Ovary (tissue), 9 donors: ENCODE results near the gene GDAP2. TPM values are rescaled to one million over a fixed set of nuclear protein-coding genes. Genes with fewer than 3 reads are reported as not detected.
"Not testable (repeated sequence)": the region's sequence is repeated elsewhere in the genome, so short reads cannot be mapped to it uniquely, and the experiment has no call there.

ENCODE experiments used
- DNase-seq, 5 donors: peaks; one replicate each; pipeline ENCODE4 v3.0.0-alpha.2; 2019 to 2020
- H3K27ac ChIP-seq, 2 donors: fragments of 200-600 bp; one replicate each; pipeline versions ENCODE4 v1.5.1 to v1.8.0; 2019 to 2022
- H3K27me3 ChIP-seq: fragments of 200-600 bp; one replicate; pipeline ENCODE4 v1.8.0; 2022
- H3K36me3 ChIP-seq: fragments of 200-600 bp; sonication (generic); one replicate; pipeline ENCODE4 v1.5.1; 2019
- H3K4me1 ChIP-seq: one replicate; pipeline ENCODE4 v1.8.1; 2013; ENCODE audit warnings: mild to moderate bottlenecking, moderate library complexity; ENCODE audit not compliant: insufficient read depth
- H3K4me3 ChIP-seq: fragments of 200-600 bp; sonication (generic); one replicate; pipeline ENCODE4 v1.5.1; 2017
- H3K9me3 ChIP-seq, 2 donors: fragments of 200-600 bp in 1 of 2; sonication (generic) in 1 of 2; one replicate each; pipeline versions ENCODE4 v1.5.1 to v1.8.1; 2013 to 2019; ENCODE audit warnings: mild to moderate bottlenecking in 1 of 2, moderate library complexity in 1 of 2
- EP300 ChIP-seq: sonication (generic); formaldehyde crosslinking; IDR thresholded peaks from one replicate; pipeline ENCODE4 v1.6.1; 2017; ENCODE audit warnings: antibody characterized with exemption
- POLR2A ChIP-seq: fragments of 450-650 bp; IDR thresholded peaks from one replicate; pipeline ENCODE4 v1.6.1; 2017; ENCODE audit warnings: antibody characterized with exemption, mild to moderate bottlenecking, moderate library complexity
- WGBS, 3 donors: extraction: QIAGEN DNeasy Blood & Tissue Kit in 1 of 3; methylation state at CpG; one replicate each; pipeline versions ENCODE4 v1.1.5 to v1.1.7; 2013 to 2017; 5-methylcytosine and 5-hydroxymethylcytosine counted together
- intact Hi-C, 4 donors: fragments of 100-400 bp; cut with DNase I; formaldehyde crosslinking; loops; one replicate each; pipeline versions ENCODE4 v1.11.0 to v1.15.1; 2022 to 2023
- polyA plus RNA-seq, 2 donors: library from polyadenylated mRNA; stranded (reverse); fragments of 200-250 nt in 1 of 2; fragments of 350-450 nt in 1 of 2; fragmentation: Illumina TruSeq in 1 of 2; extraction: RNeasy Lipid Tissue Mini Kit (QIAGEN cat#74804) in 1 of 2; gene quantifications; one replicate each; pipeline ENCODE4 v1.2.3, GENCODE V29; 2013 to 2014
- total RNA-seq, 7 donors: library from RNA; depleted of rRNA in 2 of 7; stranded (reverse); fragments of >200 nt in 2 of 7; fragmentation: NEBNext Ultra II Directional in 3 of 7; extraction: Animal tissue kit (Norgen Biotek cat#: 25700) in 3 of 7; gene quantifications; one replicate each; pipeline versions ENCODE4 v1.1.0 to v1.2.4, GENCODE V29; 2016 to 2023
- TF ChIP-seq, protein P1 (sequence below), 3 donors: fragments of 450-650 bp in 2 of 3; fragments of 200-600 bp in 1 of 3; IDR thresholded peaks; one replicate each; pipeline versions ENCODE4 v1.5.1 to v1.8.0; 2016 to 2022; ENCODE audit warnings: antibody characterized with exemption in 3 of 3, mild to moderate bottlenecking in 1 of 3
- donor health status: DM: no; HTN: no; CAD: no; lungs with moderate emphysema.
- donor health status: DM: no; HTN: no; CAD: no.
- donor health status: Bipolar disorder and iron deficiency.
- donor health status: DM: yes; HTN: yes; CAD: no.
- donor health status: DM: no; HTN: no; CAD: no.
- donor health status: DM: yes; HTN: yes; CAD: no.

The GDAP2 gene
- total and polyA plus RNA-seq, 9 donors: 2.4 to 29.8 (median 20.8) TPM

DNA sequence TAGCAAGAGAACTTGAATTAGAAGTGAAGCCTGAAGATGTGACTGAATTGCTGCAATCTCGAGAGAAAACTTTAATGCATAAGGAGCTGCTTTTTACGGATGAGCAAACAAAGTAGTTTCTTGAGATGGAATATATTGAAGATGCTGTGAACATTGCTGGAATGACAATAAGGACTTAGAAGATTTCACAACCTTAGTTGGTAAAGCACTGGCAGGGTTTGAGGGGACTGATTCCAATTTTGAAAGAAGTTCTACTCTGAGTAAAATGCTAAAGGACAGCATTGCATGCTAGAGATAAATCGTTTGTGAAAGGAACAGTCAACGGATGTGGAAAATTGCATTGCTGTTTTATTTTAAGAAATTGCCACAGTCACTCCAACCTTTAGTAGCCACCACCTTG is 69.5 kb downstream of the GDAP2 start:
- H3K9me3 ChIP-seq: no peaks in the 10 kb centered on the region
- peaks cover 2% of the 10 kb centered on the region for H3K4me1 ChIP-seq
- no peak overlapping the region for H3K27ac ChIP-seq
- 94 to 96% (median 95%) methylated on average over 4 of the region's 4 CpGs for WGBS, 3 donors
- no peak for TF ChIP-seq EP300
- H3K27me3 ChIP-seq: no peaks in the 10 kb centered on the region
- intact Hi-C loops: no loop called here
- no peak overlapping the region for H3K4me3 ChIP-seq
- H3K36me3 ChIP-seq: no peaks in the 10 kb centered on the region
- DNase-seq: no peak

DNA sequence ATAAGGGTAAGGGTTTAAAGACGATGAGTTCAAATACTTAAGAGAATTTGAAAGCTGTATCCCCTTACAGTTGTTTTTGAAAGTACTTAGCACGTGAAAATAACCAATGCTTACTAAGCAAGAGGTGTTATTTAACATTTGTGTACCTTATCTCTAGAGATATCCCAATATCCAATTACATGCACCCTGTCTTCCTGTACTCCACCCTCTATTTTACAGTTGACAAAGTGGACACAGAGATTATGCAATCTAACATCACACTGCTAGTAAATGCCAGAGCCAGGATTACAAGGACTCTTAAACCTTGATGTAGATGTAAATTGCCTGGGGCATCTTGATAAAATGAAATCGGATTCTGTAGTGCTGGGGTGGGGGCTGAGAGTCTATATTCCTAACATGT is 72.0 kb downstream of the GDAP2 start:
- no peak for DNase-seq
- Histone ChIP-seq H3K4me3 (no peak overlapping the region), H3K27ac (no peak overlapping the region), H3K27me3 (no peaks in the 10 kb centered on the region), H3K4me1 (peaks cover 2% of the 10 kb centered on the region), H3K9me3 (no peaks in the 10 kb centered on the region), H3K36me3 (no peaks in the 10 kb centered on the region)
- TF ChIP-seq POLR2A (no peak), EP300 (no peak)
- TF ChIP-seq, protein P1, sequence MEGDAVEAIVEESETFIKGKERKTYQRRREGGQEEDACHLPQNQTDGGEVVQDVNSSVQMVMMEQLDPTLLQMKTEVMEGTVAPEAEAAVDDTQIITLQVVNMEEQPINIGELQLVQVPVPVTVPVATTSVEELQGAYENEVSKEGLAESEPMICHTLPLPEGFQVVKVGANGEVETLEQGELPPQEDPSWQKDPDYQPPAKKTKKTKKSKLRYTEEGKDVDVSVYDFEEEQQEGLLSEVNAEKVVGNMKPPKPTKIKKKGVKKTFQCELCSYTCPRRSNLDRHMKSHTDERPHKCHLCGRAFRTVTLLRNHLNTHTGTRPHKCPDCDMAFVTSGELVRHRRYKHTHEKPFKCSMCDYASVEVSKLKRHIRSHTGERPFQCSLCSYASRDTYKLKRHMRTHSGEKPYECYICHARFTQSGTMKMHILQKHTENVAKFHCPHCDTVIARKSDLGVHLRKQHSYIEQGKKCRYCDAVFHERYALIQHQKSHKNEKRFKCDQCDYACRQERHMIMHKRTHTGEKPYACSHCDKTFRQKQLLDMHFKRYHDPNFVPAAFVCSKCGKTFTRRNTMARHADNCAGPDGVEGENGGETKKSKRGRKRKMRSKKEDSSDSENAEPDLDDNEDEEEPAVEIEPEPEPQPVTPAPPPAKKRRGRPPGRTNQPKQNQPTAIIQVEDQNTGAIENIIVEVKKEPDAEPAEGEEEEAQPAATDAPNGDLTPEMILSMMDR (IDR thresholded peaks at IDR 0.05): no peak
- WGBS, 3 donors: 74 to 84% (median 75%) methylated on average over 3 of the region's 3 CpGs
- intact Hi-C loops: no loop called here

DNA sequence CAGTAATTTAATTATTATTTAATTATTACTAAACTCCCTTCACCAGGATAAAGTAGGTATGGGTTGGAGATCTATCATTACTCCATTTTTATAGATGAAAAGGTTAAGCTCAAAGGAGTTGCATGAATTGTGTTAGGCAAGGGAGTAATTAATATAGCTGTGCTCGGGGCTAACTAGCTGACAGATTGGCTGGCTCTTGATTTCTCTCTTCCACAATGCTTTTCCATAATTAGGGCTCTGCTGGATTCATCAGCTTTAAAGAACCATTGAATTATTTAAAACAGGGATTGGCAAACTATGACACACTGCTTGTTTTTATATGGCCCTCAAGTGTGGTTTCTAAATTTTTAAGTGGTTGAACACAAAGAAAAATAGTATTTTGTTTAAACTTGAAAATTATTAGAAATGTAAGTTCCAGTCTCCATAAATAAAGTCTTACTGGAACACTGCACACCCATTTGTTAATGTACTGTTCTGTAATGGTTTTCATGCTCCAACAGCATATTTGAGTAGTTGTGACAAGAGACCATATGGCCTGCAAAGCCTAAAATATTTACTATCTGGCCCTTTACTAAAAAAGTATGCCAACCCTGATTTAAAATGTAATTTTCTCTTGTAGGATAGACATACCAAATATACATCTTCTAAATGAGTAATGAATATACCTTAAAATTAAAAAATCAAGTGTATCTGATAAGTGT is 76.4 kb downstream of the GDAP2 start:
- intact Hi-C loops: no loop called here
- WGBS, 3 donors: 70 to 82% (median 78%) methylated on average over 1 of the region's 1 CpG
- no peak overlapping the region for H3K27ac ChIP-seq
- DNase-seq: no peak
- H3K4me3 ChIP-seq: no peak overlapping the region
- H3K9me3 ChIP-seq: no peaks in the 10 kb centered on the region
- H3K4me1 ChIP-seq: no peaks in the 10 kb centered on the region
- TF ChIP-seq EP300: no peak
- no peak for TF ChIP-seq POLR2A
- TF ChIP-seq, protein P1 (IDR thresholded peaks at IDR 0.05): no peak
- H3K27me3 ChIP-seq: no peaks in the 10 kb centered on the region
- H3K36me3 ChIP-seq: no peaks in the 10 kb centered on the region

DNA sequence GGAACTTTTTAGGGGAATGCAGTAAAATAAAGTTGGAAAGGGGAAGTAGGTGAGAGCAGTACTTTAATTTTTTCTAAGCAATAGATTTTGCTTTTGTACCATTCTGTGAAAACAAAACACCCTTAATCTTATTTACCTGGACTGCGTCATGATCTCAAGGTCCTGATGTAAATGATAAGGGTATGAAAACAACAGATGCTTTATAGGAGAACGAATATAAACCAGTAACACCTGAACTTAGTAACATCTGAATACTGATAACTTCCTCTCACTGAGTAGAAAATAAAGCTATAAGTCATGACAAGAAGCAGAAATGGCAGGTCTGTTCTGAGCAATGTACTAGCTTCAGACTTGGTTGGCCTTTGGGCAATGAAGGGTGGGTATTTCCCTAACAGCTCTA is 77.7 kb downstream of the GDAP2 start:
- Histone ChIP-seq H3K27ac (no peak overlapping the region), H3K4me3 (no peak overlapping the region), H3K36me3 (no peaks in the 10 kb centered on the region), H3K9me3 (no peaks in the 10 kb centered on the region), H3K4me1 (no peaks in the 10 kb centered on the region), H3K27me3 (no peaks in the 10 kb centered on the region)
- 81 to 87% (median 84%) methylated on average over 2 of the region's 2 CpGs for WGBS, 3 donors
- DNase-seq: no peak
- intact Hi-C loops: no loop called here
- TF ChIP-seq EP300: no peak
- TF ChIP-seq, protein P1 (IDR thresholded peaks at IDR 0.05): no peak

DNA sequence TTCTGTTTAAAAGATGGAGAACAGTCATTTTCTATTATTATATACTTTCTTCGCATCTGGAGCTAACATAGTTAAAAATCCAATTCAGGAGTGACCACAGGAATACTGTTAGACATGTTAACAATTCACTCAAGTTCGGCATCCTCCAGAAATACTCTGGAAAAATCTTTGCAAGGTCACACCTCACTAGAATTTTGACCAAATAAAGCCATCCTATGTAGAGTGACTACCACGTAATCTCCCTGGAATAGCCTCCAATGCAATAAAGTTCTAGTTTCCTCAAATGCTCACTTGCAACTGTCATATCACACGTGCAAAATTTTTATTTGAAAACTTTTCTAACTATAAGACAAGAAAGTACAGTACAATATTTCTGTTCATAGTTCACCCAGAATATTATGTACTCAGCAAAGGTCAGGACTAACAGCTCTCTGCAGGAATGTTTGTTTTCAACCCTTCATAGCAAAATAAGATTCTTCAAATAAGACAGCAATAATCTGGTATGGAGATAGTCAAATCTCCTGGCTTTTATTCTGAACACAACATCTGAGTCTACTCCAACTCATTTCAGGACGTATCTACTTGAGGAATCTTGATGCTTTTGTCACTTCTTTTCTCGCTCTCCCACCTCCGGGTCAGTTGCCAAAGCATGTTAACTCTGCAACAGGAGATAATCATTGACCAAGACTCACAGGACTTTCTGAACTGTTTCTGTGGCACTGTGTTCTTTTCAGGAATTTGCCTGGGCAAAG is 82.6 kb downstream of the GDAP2 start:
- H3K36me3 ChIP-seq: no peaks in the 10 kb centered on the region
- intact Hi-C loops: no loop called here
- H3K4me3 ChIP-seq: no peak overlapping the region
- no peak for DNase-seq
- TF ChIP-seq EP300 (no peak), POLR2A (no peak)
- TF ChIP-seq, protein P1 (IDR thresholded peaks at IDR 0.05): no peak
- H3K27me3 ChIP-seq: no peaks in the 10 kb centered on the region
- H3K4me1 ChIP-seq: no peaks in the 10 kb centered on the region
- WGBS, 3 donors: 35 to 53% (median 50%) methylated on average over 7 of the region's 7 CpGs
- H3K9me3 ChIP-seq: no peaks in the 10 kb centered on the region
- no peak overlapping the region for H3K27ac ChIP-seq

DNA sequence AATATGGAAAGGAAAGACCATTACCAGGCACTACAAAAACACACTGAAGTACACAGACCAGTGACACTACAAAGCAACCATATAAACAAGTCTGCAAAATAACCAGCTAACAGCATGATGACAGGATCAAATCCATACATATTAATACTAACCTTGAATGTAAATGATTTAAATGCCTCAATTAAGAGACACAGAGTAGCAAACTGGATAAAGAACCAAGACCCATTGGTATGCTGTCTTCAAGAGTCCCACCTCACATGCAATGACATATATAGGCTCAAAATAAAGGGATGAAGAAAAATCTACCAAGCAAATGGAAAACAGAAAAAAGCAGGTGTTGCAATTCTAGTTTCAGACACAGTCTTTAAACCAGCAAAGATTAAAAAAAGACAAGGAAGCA is 84.9 kb downstream of the GDAP2 start:
- intact Hi-C loops, H3K9me3 ChIP-seq, H3K27ac ChIP-seq, H3K4me3 ChIP-seq, H3K27me3 ChIP-seq, H3K4me1 ChIP-seq, DNase-seq, H3K36me3 ChIP-seq: not testable (repeated sequence)
